Fibroblast of pulmonary artery (primary cell): ENCODE data around the gene TSPAN15.

Source experiments
- DNase-seq: peaks from one replicate; pipeline ENCODE4 v3.0.0-alpha.2; 2010; ENCODE audit warnings: low read depth
- H3K4me3 ChIP-seq: replicated peaks from 2 replicates; pipeline ENCODE4 v1.5.1; 2011; ENCODE audit warnings: low read depth, mild to moderate bottlenecking, control low read depth, low read length, moderate library complexity
- TF ChIP-seq, protein P1 (sequence below): IDR thresholded peaks from 2 replicates; pipeline ENCODE4 v1.5.1; 2011; ENCODE audit warnings: mild to moderate bottlenecking, control low read depth, low read length, inconsistent platforms; ENCODE audit errors: missing control alignments

Gene TSPAN15

DNA sequence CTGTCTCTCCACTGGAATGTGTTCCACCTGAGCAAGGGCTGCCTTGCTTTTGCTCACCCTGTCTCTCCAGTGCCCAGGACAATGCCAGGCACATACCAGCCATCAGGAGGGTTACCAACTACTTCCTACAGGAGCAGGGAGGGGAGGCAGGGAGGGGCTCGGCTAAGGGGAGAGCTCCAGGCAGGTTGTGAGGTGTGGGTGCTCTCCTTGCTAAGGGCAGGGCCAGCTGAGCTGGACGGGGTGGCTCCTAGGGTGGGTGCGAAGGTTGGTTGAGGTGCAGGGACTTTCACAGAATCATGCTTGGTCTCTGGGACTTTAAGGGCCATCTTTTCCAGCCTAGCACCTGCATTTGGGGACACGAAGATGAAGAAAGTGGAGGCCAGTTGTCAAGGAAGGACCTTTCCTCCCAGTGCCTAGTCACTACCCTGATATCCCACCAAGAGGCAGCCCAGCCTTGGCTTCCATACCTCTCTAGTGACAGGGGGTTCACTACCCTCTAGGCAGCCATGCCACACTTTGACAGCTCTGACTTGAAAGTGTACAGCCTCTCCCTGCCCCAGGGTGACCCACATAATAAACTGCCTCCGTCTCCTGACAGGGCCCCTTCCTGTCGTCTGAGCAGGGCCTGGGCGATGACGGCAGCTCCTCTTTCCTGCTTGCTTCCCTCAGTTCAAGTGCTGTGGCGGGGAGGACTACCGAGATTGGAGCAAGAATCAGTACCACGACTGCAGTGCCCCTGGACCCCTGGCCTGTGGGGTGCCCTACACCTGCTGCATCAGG lies 46.5 kb downstream of the TSPAN15 start:
- DNase-seq: no peak
- H3K4me3 ChIP-seq: no peak overlapping the region
- TF ChIP-seq, protein P1, sequence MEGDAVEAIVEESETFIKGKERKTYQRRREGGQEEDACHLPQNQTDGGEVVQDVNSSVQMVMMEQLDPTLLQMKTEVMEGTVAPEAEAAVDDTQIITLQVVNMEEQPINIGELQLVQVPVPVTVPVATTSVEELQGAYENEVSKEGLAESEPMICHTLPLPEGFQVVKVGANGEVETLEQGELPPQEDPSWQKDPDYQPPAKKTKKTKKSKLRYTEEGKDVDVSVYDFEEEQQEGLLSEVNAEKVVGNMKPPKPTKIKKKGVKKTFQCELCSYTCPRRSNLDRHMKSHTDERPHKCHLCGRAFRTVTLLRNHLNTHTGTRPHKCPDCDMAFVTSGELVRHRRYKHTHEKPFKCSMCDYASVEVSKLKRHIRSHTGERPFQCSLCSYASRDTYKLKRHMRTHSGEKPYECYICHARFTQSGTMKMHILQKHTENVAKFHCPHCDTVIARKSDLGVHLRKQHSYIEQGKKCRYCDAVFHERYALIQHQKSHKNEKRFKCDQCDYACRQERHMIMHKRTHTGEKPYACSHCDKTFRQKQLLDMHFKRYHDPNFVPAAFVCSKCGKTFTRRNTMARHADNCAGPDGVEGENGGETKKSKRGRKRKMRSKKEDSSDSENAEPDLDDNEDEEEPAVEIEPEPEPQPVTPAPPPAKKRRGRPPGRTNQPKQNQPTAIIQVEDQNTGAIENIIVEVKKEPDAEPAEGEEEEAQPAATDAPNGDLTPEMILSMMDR: no peak

DNA sequence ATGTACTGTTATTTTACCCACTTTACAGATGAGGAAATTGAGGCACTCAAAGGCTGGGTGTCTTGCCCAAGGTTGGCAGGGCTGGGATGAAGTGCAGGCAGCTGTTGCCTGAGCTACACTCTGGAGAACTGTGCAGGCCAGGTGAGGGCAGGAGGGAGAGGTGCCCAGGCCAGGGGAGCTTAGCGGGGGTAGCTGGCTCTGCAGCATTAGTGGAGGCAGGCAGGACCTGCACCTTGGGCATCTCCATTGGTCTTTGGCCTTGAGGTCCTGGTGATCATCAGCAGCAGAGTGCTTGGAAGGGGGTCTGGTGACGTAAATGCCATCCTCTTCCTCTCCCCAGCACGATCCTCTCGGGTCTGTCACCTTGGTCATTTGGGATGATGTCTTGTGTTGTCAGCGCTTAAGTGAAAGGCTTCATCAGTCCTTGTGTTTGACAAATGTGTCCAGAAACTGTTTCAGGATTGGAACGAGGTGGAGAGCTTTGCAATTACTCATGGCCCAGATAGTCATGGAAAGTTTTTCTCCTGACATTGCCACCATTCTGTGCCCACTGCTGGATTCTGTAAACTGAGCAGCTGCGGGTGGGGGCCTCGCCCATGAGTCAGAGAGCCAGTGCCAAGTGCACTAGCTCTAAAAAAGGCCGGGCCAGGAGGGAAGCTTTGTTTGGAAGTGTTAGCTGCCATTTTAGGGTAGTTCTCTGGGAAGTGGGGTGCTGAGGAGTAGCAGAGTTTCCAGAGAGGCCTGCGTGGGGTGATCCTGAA lies 47.6 kb downstream of the TSPAN15 start:
- DNase-seq: no peak
- TF ChIP-seq, protein P1: no peak
- H3K4me3 ChIP-seq: no peak overlapping the region

DNA sequence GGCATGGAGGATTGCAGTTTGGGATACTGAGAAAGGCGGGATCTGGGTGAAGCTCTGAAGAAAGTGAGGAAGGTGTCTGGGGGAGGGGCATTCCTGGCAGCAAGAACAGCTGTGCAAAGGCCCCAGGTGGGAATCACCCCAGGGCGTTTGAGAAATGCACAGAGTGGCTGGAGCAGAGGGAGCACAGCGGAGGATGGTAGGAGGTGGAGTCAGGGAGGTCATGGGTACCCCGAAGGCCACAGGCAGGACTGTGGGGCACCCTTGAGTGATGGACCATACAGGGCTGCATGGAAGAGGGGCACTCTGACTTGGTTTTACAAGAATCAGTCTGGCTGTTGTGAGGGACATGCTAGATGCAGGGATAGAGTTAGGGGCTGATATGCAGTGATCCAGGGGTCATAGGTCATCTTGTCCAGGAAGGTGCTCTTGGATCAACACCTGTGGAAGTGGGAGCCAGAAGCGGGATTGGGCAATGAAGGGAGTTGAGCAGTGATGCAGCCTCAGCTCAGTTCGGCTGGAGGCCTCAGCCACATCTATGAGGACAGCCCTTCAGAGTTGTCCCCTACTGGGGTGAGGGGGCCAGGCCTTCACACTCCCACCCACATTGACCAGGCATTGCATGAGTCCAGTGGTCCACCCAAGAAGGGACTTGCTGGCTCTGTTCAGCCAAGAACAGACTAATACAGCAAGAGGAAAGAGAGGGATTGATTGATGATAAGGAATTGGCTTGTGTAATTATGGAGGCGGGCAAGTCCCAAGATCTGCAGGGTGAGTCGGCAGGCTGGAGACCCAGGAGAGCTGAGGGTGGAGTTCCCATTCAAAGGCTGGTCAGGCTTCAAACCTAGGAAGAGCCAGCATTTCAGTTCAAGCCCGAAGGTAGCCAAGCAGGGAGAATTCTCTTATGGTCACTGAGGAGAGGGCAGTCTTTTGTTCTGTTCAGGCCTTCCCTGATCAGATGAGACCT lies 48.7 kb downstream of the TSPAN15 start:
- no peak overlapping the region for H3K4me3 ChIP-seq
- TF ChIP-seq, protein P1: no peak
- DNase-seq: no peak

DNA sequence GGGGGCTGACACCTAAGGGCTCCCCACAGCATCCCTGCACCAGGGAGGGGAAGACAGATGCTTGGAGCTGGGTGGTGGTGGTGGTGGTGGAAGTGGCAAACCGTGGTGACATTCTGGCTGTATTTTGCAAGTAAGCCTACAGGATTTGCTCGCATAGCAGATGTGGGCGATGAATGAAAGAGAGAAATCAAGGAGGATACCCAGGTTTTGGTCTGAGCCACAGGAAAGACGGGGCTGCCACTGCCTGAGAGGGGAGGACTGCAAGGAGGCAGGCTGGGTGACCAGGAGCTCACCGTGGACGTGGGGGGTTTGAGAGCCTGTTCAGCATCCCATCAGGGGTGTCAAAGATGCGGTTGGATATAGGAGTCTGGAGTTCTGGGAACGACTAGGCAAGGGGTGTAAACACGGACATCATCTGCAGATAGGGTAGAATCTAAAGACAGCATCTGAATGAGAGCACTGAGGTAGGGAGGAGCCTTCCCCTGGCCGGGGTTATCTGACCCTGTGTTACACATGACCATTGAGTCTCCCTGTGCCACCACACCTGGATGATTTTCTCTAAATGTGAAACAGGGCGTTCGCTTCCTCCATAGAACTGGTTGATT lies 49.7 kb downstream of the TSPAN15 start:
- DNase-seq: no peak
- H3K4me3 ChIP-seq: no peak overlapping the region
- TF ChIP-seq, protein P1: no peak

DNA sequence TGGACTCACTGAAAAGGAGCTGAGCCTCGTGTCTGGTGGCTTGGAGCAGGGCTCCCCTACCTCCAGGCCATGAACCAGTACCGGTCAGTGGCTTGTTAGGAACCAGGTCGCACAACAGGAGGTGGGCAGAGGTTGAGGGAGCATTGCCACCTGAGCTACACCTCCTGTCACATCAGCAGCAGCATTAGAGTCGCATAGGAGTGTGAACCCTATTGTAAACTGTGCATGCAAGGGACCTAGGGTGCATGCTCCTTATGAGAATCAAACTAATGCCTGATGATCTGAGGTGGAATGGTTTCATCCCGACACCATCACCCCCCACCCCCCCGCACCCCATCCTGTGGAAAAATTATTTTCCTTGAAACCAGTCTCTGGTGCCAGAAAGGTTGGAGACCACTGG lies 50.4 kb downstream of the TSPAN15 start:
- H3K4me3 ChIP-seq: no peak overlapping the region
- TF ChIP-seq, protein P1: no peak
- no peak for DNase-seq

DNA sequence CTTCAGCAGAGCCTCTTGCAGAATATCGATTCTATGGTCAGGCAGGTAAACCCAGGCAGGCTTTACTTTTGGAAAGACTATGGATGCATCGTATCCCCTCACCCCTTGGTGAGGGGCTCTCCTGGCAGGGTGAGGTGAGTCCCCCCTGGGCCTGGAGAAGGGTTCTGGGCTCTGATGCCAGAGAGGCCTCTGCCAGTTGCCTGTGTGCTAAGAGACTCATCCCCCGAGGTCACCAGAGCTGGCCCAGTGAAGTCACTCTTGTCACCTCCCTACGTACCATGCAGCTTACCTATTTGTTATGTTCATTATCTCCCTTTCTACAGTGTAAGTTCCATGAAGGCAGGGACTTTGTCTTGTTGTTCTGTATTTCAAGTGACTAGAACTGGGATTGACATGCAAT lies 51.3 kb downstream of the TSPAN15 start:
- TF ChIP-seq, protein P1: no peak
- no peak overlapping the region for H3K4me3 ChIP-seq
- DNase-seq: no peak
